NB4 (cell line): Measurements from ENCODE around the gene BPGM.
A peak's percentile ranks its signal among the peaks of the same experiment; 100 is the strongest.

Experiments used
- DNase-seq: peaks from one replicate; pipeline ENCODE4 v3.0.0; 2010; ENCODE audit warnings: low read depth
- H3K4me3 ChIP-seq: one replicate; pipeline ENCODE4 v1.5.1; 2011; ENCODE audit warnings: mild to moderate bottlenecking, low read depth, low read length, moderate library complexity
- CTCF ChIP-seq: IDR thresholded peaks from one replicate; pipeline ENCODE4 v1.5.1; 2012; ENCODE audit warnings: low read depth, low read length
- MAX ChIP-seq: IDR thresholded peaks from 2 replicates; pipeline ENCODE4 v1.6.1; 2011; ENCODE audit warnings: low read depth, low read length
- MYC ChIP-seq: IDR thresholded peaks from 2 replicates; pipeline ENCODE4 v1.6.1; 2011; ENCODE audit warnings: low read depth, low read length
- POLR2A ChIP-seq: IDR thresholded peaks from 2 replicates; pipeline ENCODE4 v1.6.1; 2011; ENCODE audit warnings: mild to moderate bottlenecking; ENCODE audit not compliant: insufficient read length; ENCODE audit errors: extremely low read depth

BPGM gene

GRCh38 chr7:134697205-134697886 is 50.7 kb downstream of the BPGM start:
- H3K4me3 ChIP-seq = no peak overlapping the region
- no peak for DNase-seq
- TF ChIP-seq MYC (no peak), POLR2A (no peak), CTCF (no peak), MAX (no peak)

GRCh38 chr7:134698481-134698880 is 51.8 kb downstream of the BPGM start:
- no peak for TF ChIP-seq MAX
- no peak for TF ChIP-seq CTCF
- TF ChIP-seq POLR2A = no peak
- no peak for TF ChIP-seq MYC
- no peak for DNase-seq
- no peak overlapping the region for H3K4me3 ChIP-seq

- no peak overlapping the region for H3K4me3 ChIP-seq
- DNase-seq = no peak
- TF ChIP-seq MAX = no peak
- TF ChIP-seq CTCF = no peak
- no peak for TF ChIP-seq MYC
- no peak for TF ChIP-seq POLR2A
Measured at GRCh38 chr7:134699021-134699818, 52.6 kb downstream of the BPGM start.

- TF ChIP-seq MAX = no peak
- TF ChIP-seq POLR2A = no peak
- TF ChIP-seq CTCF = no peak
- TF ChIP-seq MYC = no peak
- no peak for DNase-seq
- no peak overlapping the region for H3K4me3 ChIP-seq
Measured at GRCh38 chr7:134699899-134700298, 53.2 kb downstream of the BPGM start.

GRCh38 chr7:134701272-134701671 is 54.6 kb downstream of the BPGM start:
- TF ChIP-seq CTCF = peak; percentile 53
- TF ChIP-seq MAX = no peak
- no peak overlapping the region for H3K4me3 ChIP-seq
- DNase-seq = peak; percentile 48
